NOMO-1 treated with dmso at 0.1 percent for 144 hours (cell line): ENCODE data around the gene GYG1.

Experiments used
- DNase-seq: peaks from one replicate; lab custom pipeline; 2025; ENCODE audit not compliant: unreplicated experiment; lab: John Stamatoyannopoulos, UW

Gene GYG1

DNA sequence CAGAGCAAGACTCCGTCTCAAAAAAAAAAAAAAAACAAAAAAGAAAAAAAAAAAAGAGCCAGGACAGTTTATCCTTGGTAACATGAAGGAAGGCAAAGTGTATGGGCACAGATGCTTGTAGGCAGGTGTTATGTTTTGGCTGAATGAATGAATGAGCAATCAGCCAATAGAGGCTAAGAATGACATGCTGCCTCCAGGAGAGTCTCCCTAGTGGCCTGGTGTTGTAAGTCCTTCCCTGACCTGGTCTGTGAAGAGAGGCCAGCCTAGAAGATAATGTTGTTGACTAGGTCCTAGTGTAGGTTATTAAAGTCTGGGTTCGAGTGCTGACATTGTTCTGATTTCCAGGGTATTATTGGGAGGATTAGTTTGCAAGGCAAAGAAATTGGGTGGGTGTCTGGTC, 24.9 kb downstream of the GYG1 start:
- no peak for DNase-seq

DNA sequence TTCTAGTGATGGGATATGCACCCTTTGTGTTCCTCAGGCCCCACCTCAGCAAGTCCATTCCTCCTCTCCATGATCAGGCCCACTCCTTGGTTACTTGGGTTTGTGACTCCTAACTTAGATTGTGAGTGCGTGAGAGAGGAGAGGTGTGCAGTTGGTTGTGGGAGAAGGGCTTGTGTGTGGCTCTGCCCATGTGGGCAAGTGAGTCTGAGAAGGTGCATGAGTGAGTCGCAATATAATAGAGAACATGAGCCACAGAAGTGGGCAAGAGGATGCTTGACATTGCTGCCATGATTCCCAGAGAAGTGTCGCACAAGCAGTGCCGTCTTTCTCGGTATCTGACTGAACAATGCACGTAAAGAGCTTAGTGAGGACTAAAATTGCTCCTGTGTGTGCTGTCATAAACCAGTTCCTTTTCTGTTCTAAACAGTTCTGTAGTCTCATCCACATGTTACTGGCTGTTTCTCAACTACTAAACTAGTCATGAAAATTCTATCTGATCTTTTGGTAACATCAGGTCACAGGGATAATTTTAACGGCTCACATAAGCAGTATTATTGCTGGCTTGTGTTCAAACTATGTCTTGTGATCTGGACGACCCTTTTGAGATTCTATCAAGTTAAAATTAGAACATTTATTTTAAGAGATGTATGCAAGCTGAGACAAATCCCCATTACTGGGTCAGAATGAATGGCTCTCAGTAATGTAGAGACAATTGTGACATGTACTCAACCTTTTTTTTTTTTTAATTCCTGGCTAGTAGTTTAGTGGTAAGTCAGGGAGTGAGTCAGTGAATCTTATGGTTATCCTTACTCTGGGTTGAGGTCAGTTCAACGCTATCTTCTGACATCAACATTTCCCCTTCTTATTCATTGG, 25.6 kb downstream of the GYG1 start:
- no peak for DNase-seq

DNA sequence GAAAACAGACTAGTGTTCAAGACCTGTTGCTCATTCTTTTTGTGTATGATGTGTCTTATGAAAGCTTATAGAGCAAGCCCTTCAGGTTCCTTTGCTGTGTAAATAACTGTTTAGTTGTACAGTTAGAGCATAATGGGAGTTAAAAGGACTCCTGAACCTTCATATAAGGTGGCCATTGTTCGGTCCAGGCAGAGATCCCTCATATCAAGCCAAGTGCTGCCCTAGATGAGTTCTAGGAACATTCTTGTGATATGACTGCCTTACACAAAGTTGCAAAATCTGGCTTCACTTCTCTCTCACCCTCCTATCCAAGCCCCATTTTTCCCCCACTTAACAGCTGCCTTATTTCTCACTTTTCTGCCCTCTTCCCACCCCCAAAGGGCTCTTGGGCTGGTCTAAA, 26.9 kb downstream of the GYG1 start:
- no peak for DNase-seq

DNA sequence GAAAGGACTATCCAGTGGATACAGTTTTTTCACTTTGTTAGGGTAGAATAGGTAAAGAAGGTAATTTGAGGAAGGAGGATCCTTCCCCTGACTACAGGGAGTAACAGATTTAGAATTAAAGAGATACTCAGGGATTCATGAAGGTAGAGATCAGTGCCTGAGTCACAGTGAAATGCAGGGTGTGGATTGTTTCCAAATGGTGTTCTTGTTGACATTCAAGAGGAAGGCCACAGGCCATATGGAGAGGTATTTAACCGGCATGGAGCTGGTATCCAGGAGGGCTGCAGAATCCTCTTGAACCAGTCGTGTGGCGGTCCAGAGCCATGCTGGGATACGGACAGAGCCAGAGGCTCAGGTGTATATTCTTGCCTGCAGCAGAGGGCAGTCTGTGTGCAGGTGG, 28.2 kb downstream of the GYG1 start:
- no peak for DNase-seq

DNA sequence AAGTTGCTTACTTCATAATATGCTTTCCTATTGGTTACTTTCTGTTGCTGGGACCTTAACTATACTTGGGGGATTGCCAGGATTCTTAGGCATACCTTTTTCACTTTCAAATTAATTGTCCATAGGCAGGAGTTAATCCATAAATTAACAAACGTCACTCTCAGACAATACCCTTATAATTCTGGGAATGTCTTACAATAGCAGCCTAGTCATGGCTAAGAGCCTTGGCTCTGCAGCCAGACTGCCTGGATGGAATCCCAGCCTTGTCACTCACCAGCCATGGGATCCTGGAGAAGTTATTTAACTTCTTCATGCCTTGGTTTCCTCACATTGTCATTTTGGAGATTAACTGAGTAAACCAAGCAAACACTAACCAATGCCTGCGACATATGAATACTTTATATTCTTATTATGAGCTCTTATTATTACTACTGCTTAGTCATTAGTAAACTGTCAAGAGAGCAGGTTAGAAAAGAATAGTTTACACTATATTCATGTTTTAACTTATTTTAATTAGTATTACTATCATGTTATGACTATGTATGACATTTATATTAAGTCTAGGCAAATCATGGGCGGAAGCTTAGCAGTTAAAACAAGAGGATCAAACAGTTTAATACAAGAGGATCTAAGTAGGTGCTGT, 29.0 kb downstream of the GYG1 start:
- DNase-seq, result no peak

DNA sequence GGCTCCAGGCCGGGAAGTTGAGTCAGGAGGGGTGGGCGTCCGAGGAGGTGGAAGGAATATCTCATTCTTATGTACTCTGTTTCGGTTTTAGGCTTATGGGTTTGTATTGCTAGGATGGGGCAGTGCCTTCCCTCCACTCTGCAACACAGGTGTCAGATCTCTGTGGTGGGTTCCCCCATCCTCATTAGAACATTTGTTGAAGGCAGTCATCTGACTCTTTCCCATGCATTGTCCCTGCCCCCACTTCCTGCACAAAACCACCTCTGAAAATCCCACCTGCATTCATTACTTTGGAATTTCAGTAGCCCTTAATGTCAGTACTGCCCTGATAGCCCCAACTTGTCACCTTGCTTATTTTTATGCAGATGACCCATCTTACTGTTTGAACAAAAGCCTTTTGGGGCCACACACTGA, 29.5 kb downstream of the GYG1 start:
- DNase-seq, result no peak

DNA sequence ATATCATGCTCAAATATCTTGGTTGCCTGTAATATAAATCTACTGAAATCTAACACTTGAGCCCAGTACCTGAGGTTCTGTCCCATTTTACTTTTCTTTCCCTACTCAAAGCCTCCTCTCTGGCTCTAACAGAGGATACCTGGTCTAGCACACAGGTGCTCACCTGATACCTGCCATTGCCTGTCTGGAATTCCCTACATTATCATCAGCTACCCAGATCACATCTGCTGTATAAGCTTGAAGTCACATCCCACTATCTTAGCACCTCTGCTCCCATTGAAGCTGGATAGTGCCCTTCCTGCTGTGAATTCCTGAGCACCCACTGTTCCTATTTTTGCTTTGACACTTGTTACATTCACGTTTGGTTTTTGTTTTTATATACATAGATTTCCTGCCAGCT, 30.5 kb downstream of the GYG1 start:
- DNase-seq, result no peak

DNA sequence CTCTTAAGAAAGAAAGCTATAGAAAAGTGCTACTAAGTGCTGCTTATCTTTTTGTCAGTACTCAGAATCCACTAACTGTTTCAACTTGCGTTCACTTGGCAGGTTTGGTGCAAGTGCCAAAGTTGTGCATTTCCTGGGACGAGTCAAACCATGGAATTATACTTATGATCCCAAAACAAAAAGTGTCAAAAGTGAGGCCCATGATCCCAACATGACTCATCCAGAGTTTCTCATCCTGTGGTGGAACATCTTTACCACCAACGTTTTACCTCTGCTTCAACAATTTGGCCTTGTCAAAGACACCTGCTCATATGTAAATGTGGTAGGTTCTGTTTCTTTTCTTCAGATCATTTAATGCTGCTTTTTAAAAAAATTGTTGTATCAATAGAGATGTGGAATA, 32.6 kb downstream of the GYG1 start:
- no peak for DNase-seq

DNA sequence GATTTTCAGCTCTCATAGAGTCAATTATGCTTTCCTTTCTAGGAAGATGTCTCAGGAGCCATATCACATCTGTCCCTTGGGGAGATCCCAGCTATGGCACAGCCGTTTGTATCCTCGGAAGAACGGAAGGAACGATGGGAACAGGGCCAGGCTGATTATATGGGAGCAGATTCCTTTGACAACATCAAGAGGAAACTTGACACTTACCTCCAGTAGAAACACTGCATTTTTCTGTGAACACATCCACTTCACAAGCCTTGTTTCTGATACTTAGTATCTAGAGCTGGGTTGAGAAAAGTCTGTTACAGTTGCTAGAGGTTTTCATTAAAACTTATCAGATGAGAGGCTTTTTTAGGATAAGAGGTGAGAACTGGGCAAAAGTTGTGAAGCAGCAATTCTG, 35.4 kb downstream of the GYG1 start:
- no peak for DNase-seq

DNA sequence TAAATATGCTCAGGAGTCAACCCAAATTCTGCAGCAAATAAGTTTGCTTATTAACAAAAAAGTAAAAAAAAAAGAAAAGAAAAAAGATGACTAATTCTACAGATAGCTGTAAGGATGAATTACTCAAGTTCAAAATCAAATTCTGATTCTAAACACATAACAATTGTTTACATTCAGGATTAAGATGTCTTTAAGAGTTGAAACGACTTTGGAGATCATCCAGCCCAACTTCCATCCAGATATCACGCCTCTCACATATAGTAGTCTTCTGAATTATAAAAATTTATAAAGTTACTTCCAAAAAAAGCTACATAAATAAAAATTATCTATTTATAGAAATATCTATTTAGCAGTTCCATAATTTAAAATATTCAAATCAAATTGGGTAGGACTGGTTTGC, 39.8 kb downstream of the GYG1 start:
- no peak for DNase-seq

DNA sequence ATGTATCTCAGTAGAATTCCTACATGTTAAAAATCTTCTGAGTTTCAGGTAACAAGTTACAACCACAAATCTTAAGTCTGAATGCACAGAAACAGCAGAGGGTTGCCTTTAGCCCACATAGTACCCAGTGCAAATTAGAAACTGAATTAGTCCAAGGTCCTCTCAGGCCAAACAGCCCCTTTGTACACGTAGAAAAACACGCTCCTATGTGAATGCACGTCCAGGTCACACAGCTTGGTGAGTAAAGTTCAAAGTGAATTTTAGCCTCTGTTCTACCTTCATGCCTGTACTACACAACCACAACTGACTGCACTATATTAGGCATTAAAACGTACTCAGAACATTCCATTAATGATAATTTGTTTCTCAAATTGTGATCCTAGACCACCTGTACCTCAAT, 46.3 kb downstream of the GYG1 start:
- no peak for DNase-seq

DNA sequence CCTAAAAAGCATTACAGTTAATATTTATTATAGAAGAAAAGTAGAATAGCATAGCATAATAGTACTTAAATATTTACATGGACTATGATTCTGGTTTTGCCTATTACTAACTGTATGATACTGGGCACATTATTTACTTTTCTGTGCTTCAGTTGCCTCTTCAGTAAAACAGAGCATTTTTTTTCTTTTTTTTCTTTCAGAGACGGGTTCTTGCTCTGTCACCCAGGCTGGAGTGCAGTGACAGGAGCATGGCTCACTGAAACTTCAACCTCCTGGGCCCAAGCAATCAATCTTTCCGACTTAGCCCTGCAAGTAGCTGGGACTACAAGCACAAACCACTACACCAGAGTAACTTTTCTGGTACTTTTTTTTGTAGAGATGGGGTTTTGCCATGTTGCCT, 47.0 kb downstream of the GYG1 start:
- no peak for DNase-seq

DNA sequence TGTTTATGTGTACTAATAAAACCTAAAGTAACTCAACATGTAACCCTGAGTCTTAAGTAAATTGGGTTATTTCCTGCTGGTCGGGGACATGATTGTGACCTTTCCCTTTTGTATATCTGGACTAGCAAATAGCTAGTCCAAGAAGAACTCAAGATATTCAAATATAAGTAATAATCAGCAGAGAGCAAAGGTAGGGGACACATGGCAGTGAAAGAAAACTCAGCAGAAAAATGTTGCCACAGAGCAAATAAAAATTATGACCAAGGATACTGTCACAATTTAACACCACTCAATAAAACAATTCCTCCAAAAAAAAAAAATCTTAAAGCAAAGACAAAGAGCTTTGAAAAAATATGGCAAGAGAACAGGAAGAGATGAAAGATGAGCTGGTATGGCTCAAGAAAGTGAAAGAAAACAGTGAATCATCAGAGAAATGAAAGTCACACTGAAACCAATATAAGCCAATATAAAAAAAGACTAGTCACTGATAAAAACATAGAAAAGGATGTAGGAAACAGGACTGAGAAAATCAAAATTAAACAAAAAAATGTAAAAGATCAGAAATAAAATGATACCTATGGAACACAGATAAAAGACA, 51.5 kb downstream of the GYG1 start:
- DNase-seq, result no peak

DNA sequence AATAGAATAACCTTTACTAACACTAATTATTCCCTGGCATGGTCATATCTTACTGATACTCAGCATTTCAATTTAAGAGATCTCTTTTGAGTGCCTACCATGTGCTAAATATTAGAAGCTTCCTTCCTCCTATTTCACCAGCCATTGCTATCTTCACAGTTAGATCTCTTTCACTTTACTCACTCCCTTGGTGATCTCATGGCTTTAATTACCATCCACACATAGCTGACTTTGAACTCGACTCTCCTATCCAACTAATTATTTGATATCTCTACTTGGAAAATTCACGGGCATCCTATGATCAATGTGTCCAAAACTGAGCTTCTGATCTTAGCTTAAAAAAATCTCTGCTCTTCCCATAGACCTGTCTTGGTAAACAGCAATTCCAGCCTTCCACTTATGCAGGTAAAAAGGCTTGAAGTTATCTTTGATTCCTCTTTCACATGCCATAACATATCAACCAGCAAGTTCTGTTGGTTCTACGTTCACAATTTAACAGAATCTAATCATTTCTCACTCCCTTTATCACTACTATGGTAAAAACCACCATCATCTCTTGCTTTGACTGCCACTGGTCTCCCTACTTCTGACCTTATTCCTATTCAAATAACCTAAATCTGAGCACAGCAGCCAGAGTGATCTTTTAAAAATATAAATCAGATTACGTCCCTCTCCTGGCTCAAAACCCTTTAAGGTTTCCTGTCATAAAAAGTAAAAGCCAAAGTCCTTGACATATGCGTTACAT, 53.2 kb downstream of the GYG1 start:
- no peak for DNase-seq

DNA sequence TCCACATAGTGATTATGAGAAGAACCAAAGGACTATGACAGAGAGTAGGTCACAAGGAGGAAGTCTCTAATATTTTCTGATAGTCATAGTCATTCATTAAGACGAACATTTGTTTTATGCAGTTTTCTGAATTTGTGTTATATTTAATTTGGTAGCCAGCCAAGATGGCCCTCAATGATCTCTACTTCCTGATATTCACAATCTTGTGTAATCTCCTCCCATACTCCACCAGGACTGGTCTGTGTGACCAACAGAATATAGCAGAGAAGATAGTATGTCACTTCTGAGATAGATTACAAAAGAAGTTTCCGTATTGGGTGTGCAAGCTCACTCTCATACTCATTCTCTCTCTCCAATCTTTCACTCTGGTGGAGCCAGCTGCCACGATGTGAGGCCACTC, 64.2 kb downstream of the GYG1 start:
- no peak for DNase-seq

DNA sequence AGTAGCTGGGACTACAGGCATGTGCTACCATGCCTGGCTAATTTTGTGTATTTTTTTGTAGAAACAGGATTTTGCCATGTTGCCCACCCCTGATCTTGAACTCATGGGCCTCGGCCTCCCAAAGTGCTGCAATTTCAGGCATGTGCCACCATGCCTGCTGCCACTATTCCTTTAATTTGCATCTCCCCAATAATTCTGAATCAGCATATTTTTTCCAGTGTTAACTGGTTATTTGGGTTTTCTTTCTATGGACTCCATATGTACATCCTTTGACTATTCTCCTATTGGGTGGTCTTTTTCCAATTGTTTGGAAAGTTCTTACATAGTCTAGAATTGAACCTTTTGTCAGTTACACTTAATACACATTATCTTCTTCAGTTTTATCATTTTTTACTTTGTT, 66.9 kb downstream of the GYG1 start:
- no peak for DNase-seq

DNA sequence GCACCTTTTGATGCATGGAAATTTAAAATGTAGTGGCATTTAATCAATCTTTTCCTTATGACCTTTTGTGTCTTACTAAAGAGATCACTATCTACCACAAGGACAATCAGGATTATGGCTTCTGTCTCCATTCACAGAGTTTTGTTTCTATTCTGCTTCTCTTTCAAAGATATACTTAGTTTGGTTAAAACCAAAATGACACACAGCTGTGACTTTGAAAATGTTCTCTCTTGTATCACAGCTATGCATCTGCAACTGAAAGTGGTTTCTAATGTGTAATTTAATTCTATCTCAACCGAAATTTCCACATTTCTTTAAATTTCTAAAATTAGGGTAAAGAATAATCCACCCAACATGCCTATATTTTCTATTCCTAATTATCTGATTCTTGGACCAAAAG, 67.3 kb downstream of the GYG1 start:
- no peak for DNase-seq

DNA sequence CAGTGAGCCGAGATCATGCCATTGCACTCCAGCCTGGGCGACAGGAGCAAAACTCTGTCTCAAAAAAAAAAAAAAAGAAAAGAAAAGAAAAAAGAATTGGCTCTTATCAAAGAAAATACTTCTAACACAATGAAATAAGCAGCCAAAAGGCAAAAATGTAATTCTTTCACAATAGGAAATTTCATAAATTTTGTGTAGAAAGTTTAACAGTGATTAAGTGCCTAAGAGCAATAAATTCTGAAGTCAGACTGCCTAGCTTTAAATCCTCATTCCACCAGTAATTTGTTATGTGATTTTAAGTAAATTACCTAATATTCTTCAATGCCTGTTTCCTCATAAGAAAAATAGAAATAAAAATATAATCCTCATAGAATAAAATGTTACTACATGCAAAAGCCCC, 70.4 kb downstream of the GYG1 start:
- DNase-seq, result no peak

DNA sequence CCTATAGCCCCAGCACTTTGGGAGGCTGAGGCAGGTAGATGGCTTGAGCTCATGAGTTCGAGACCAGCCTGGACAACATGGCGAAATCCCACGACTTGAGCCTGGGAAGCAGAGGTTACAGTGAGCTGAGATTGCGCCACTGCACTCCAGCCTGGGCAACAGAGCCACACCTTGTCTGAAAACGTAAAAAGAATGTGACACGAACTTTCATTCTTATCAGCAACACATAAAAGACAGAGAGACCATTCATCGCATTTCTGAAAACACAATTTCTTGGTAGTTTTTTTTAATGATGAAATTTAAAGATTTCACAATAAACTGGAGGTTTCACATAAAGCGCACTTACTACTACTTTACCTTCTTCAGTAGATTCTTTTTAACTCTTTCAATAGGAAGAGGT, 76.5 kb downstream of the GYG1 start:
- no peak for DNase-seq
